GM18951 (cell line): Measurements from ENCODE around the gene GPR155.
"Not testable (repeated sequence)": the region's sequence is repeated elsewhere in the genome, so short reads cannot be mapped to it uniquely, and the experiment has no call there.

Experiments used
- POLR2A ChIP-seq: IDR thresholded peaks from 4 replicates; pipeline ENCODE4 v1.6.1; 2011; ENCODE audit warnings: mild to moderate bottlenecking; ENCODE audit not compliant: insufficient read length, insufficient read depth; ENCODE audit errors: extremely low read depth
- in situ Hi-C: fragments of 300-500 bp; cut with MboI; formaldehyde crosslinking; loops from one replicate; pipeline ENCODE4 v1.12.0; 2022; ENCODE audit warnings: low sequenced_read_pairs, mixed read lengths, inconsistent platforms; ENCODE audit not compliant: unreplicated experiment

GPR155 gene

GRCh38 chr2:174439950-174440349 lies 46.9 kb downstream of the GPR155 start:
- TF ChIP-seq POLR2A: no peak
- in situ Hi-C loops: no loop called here

GRCh38 chr2:174439323-174439722 lies 47.5 kb downstream of the GPR155 start:
- in situ Hi-C loops: no loop called here
- no peak for TF ChIP-seq POLR2A

GRCh38 chr2:174438146-174438886 lies 48.5 kb downstream of the GPR155 start:
- in situ Hi-C loops: no loop called here
- TF ChIP-seq POLR2A: no peak

GRCh38 chr2:174436351-174436750 lies 50.5 kb downstream of the GPR155 start:
- in situ Hi-C loops: no loop called here
- TF ChIP-seq POLR2A: no peak

GRCh38 chr2:174431902-174432301 lies 54.9 kb downstream of the GPR155 start:
- in situ Hi-C loops: no loop called here
- no peak for TF ChIP-seq POLR2A

GRCh38 chr2:174430066-174430465 lies 56.8 kb downstream of the GPR155 start:
- TF ChIP-seq POLR2A: no peak
- in situ Hi-C loops: no loop called here

GRCh38 chr2:174428214-174428613 lies 58.6 kb downstream of the GPR155 start:
- TF ChIP-seq POLR2A: no peak
- in situ Hi-C loops: no loop called here

GRCh38 chr2:174412256-174412655 lies 74.6 kb downstream of the GPR155 start:
- in situ Hi-C loops: no loop called here
- TF ChIP-seq POLR2A: no peak

- in situ Hi-C loops: not testable (repeated sequence)
Measured at GRCh38 chr2:174410039-174410438, 76.8 kb downstream of the GPR155 start.

GRCh38 chr2:174403628-174404027 lies 83.2 kb downstream of the GPR155 start:
- in situ Hi-C loops: no loop called here
- TF ChIP-seq POLR2A: no peak

- in situ Hi-C loops: no loop called here
- no peak for TF ChIP-seq POLR2A
Measured at GRCh38 chr2:174400853-174401252, 86.0 kb downstream of the GPR155 start.

GRCh38 chr2:174399171-174399570 lies 87.7 kb downstream of the GPR155 start:
- in situ Hi-C loops: no loop called here
- no peak for TF ChIP-seq POLR2A

- no peak for TF ChIP-seq POLR2A
- in situ Hi-C loops: no loop called here
Measured at GRCh38 chr2:174397773-174398172, 89.1 kb downstream of the GPR155 start.

- in situ Hi-C loops: no loop called here
- TF ChIP-seq POLR2A: no peak
Measured at GRCh38 chr2:174395969-174396630, 90.7 kb downstream of the GPR155 start.
